ENCODE results near the gene ERF.

The ERF gene

GRCh38 chr19:42242069-42242511 lies 12.8 kb downstream of the ERF start:
- no peak for TF ChIP-seq CTCF (conservative IDR thresholded peaks at IDR 0.05; ENCODE audit: low read depth, low read length)
- peak overlapping the region; percentile 85 for H3K4me3 ChIP-seq (ENCODE audit: low read length)
- DNase-seq (ENCODE audit: low read depth), result no peak

DNA sequence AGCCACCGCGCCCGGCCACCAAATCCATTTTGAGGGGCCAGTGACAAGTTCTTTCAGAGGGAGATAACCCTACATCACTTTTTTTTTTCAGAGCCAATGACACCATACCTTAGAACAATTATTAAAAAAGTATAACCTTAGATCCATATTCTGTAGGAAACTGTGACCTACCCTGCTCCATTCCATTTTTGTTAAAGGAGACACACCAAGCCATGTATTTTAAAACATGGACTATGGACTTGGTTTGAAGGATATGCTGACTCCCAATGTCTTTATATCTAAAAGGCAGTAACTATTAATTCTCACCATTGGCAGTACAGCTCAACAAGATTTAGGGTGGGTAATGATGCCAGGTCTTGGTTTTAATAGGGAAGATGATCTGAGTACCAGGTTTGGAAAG lies 13.6 kb downstream of the ERF start:
- H3K4me3 ChIP-seq (ENCODE audit: low read length), result peak overlapping the region; percentile 85
- TF ChIP-seq CTCF (conservative IDR thresholded peaks at IDR 0.05; ENCODE audit: low read depth, low read length), result no peak
- DNase-seq (ENCODE audit: low read depth), result no peak

DNA sequence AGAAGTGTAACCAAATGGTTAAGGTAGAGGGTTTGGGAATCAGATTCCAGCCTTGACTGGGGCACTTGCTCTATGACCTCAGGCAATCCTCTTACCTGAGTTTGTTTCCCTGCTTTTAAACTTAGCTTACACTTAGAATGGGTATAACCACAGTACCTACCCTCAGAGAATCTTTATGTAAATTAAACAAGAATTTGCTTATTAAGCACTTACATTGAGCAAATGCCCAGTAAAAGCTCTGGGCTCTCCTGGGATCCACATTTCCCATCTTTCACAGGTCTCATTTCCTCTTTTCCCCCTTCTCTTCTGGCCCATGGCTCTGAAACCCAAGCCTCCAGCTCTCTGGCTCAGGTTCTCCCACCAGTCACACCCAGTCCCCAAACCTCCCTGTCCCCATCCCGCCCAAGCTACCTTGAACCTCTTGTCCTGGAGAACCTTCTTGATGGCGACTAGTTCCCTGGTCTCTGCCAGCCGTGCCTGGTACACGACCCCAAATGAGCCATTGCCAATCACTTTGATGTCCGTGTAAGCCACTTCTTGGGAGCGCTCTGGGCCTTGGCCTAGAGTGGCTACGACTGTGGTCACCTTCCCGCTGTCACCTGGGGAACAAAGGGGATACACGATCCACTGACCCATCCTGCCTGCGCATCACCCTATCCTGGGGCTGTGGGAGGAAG lies 15.2 kb downstream of the ERF start:
- no peak for TF ChIP-seq CTCF (conservative IDR thresholded peaks at IDR 0.05; ENCODE audit: low read depth, low read length)
- no peak overlapping the region for H3K4me3 ChIP-seq (ENCODE audit: low read length)
- no peak for DNase-seq (ENCODE audit: low read depth)

GRCh38 chr19:42235181-42235580 lies 19.7 kb downstream of the ERF start:
- no peak for DNase-seq (ENCODE audit: low read depth)
- H3K4me3 ChIP-seq (ENCODE audit: low read length), result no peak overlapping the region
- no peak for TF ChIP-seq CTCF (conservative IDR thresholded peaks at IDR 0.05; ENCODE audit: low read depth, low read length)

GRCh38 chr19:42234364-42234763 lies 20.6 kb downstream of the ERF start:
- TF ChIP-seq CTCF (conservative IDR thresholded peaks at IDR 0.05; ENCODE audit: low read depth, low read length), result no peak
- no peak overlapping the region for H3K4me3 ChIP-seq (ENCODE audit: low read length)
- DNase-seq (ENCODE audit: low read depth), result no peak

GRCh38 chr19:42233678-42234292 lies 21.1 kb downstream of the ERF start:
- no peak for TF ChIP-seq CTCF (conservative IDR thresholded peaks at IDR 0.05; ENCODE audit: low read depth, low read length)
- DNase-seq (ENCODE audit: low read depth), result no peak
- H3K4me3 ChIP-seq (ENCODE audit: low read length), result no peak overlapping the region

- no peak for DNase-seq (ENCODE audit: low read depth)
- no peak overlapping the region for H3K4me3 ChIP-seq (ENCODE audit: low read length)
- no peak for TF ChIP-seq CTCF (conservative IDR thresholded peaks at IDR 0.05; ENCODE audit: low read depth, low read length)
Measured at GRCh38 chr19:42233106-42233505, 21.8 kb downstream of the ERF start.

All from retinal pigment epithelial cell (primary cell).